Femur (tissue), 1 donor: ENCODE data around the gene MBLAC1.
A peak's percentile ranks its signal among the peaks of the same experiment; 100 is the strongest.

Source experiments
- DNase-seq: peaks from one replicate; pipeline ENCODE4 v3.0.0-alpha.2; 2017

The MBLAC1 gene

DNA sequence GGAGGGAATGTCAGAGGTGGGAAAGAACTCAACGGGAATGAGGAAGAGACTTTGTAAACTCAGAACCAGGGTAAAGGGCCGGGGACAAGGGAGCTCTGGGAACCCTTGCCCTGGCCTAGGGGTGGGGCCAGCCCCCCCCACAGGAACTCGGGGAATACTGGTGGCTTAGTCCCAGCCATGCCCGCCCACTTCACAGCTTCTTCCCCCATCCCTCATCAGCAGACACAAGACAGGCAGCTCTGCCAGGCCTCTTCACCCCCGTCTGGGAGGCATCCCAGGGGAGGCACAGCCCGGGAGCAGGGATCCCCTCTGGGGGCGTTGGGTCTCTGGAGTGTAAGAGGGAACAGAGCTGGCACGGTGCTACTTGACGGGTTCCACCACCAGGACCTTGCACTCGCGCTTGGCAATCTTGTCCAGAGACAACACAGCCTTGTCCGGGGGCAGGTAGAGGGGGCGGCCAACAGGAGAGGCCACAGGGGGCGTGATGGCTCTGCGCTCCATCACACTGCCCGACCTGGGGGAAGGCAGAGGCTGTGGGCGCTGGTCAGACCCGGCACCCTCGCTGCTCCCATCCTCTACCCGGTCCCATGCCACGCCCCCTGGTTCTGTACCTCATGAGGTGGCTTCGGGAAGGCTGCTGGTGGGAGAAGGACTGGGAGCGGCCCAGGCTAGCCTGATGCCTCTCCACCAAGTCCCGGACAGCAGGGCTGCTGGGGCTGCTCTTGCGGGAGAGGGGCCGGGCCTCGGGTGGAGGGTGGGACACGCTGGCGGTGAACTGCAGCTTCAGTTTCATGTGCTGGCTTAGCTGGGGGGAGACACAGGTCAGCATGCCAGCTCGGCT is 28.1 kb downstream of the MBLAC1 start:
- DNase-seq, result peak; percentile 21

DNA sequence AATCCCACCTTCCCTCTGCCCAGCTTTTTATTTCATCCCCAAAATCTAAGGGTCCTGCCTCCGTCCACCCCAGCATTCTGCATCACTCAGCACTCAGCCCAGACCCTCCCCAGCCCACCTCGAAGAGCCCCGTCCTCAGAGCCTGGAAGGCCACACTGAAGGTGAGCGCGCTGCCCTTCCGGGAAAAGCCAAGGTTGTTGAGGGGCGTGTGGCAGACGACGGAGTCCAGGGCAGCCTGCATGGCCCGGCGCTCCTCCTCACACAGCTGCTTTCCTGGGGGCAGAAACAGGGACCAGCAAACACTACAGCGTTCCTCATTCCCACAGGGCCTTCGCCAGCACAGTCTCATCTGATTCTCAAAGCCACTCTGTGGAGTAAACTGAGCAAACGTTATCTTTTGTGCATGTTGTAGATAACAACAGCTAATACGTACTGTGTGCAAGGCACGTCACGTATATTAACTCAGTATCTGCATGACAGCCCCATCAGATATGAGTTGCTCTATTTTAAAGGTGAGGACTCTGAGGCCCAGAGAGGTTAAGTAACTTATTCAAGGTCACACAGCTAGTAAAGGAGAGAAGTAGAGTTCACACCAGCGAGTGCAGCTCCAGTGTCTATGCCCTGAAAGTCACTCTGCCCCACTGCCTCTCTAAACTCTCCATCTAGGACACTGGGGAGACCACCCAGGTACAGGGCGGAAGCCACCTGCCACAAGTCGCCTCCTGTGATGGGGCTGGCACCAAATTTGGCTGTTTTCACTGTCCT is 29.0 kb downstream of the MBLAC1 start:
- DNase-seq, result no peak

GRCh38 chr7:100156331-100157068 is 29.7 kb downstream of the MBLAC1 start:
- DNase-seq, result no peak

- no peak for DNase-seq
These were observed 30.2 kb downstream of the MBLAC1 start for GRCh38 chr7:100157069-100157333.

GRCh38 chr7:100157334-100158228 is 30.8 kb downstream of the MBLAC1 start:
- no peak for DNase-seq

DNA sequence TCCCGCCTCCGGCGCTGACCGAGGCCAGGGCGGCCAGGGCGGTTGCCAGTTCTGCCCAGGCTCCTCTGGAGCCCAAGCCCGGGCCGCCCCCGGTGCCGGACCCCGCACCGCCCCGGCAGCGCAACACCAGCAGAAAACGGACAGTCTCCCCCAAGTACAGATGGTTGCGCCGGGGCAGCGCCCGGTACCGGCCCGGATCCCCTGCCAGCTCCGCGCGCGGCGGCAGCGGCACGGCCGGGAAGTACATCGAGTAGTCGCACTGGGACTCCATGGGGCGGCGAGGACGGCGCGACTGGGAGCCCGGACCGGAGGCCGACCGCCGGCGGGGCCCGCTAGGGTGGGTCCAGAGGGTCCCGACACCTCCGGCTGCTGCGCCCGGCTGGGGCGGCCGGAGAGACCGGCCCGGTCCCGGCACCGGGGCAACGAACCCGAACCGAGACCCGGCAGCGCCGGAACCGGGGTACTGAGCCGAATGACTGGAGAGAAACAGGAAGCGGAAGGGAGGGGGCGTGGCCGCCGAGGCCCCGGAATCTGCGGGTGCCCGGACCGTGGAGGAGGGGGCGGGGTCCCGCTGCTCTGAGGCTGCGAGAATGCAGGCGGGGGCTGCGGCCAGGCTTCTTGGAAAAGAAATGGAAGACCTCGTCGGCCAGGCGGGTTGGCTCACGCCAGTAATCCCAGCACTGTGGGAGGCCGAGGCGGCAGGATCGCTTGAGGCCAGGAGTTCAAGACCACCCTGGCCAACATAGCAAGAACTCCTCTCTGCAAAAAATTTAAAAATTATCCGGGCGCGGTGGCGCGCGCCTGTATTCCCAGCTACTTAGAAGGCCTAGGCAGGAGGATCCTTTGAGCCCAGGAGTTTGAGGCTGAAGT is 31.7 kb downstream of the MBLAC1 start, which contains the start of gene TRAPPC14:
TRAPPC14 (minus strand) TSS at position 495 of the 870 bp plus-strand sequence; CDS start at position 271, 224 bp downstream.
- peak; percentile 96 for DNase-seq

DNA sequence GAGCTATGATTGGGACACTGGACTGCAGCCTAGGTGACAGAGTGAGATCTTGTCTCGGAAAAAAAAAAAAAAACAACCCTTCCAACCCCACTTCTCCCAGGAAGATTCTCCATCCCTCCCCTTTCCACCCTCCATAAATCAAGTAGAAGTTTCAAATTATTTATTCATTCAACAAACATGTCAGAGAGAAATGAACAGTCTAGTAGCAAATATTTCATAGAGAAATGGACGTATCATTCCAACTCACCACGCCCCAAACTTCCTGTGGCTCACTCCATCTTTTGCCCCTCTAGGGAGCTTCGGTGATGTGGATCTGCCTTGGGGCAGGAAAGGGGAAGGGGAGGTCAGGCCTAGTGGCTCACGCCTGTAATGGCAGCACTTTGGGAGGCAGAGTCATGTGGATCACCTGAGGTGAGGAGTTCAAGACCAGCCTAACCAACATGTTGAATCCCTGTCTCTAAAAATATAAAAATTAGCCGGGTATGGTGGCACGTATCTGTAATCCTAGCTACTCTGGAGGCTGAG is 32.4 kb downstream of the MBLAC1 start:
- no peak for DNase-seq

DNA sequence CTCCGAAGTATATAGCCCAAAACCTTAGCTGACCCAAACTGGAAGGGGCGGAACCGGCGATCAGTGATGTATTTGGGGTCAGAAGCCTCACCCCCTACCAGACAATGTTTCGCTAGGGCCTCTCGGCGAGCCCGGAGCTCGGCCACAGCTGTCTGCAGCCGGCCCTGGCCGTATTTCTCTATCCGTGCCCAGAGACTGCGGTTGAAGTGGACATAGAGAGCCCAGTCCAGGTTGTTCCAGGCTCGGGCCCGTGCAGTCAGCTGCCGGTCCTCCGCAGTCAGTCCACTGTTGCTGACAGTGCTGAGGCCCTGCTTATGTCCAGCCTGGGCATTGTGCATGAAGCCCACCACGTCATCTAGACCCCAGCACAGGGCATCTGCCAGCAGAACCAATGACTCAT is 33.3 kb downstream of the MBLAC1 start:
- DNase-seq, result no peak

GRCh38 chr7:100163006-100163531 is 36.3 kb downstream of the MBLAC1 start:
- DNase-seq, result no peak

- no peak for DNase-seq
These were observed 37.1 kb downstream of the MBLAC1 start for GRCh38 chr7:100163871-100164270.

GRCh38 chr7:100166317-100166940 is 39.7 kb downstream of the MBLAC1 start:
- no peak for DNase-seq

DNA sequence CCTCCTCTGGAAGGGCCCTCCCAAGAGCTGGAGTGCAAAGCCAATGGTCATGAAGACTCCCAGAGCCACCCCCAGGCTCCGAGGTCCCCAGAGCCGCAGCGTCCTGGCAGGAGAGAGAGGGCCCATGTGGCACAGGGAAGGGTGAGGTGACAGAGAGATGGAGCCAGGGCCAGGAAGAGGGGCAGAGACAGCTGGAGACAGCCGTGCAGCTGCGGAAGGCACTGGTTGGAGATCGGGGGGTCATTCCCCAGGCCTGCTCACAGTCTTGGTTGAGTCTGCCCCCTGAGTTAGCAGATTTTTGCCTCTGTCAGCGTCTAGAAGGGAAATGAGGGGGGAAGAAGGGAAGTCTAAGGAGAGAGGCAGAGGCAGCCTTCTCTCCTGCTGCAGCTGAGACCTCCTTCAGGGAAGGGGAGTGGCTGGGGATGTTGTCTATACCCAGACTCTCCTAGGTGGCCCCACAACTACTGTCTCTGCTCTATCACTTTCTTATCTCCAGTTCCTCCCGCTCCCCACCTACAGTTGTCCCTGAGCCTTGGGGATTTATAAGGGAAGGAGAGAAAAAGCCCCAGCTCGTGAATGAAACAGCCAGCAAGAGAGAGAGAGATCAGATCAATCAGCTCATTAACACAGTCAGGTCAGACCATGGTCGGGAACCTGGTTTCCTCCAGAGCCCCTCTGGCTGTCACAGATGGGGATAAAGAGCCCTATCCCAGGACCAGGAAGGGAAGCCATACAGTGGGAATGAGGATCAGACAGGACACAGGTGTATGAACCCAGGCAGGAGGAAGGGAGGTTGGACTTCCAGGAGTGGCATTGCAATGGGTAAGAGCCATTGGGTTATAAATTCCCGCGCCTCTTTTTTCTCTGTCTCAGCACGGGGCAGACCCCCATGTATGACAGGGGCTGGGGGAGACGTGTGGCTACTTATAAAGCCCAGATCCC is 40.5 kb downstream of the MBLAC1 start:
- no peak for DNase-seq

- peak; percentile 61 for DNase-seq
These were observed 41.2 kb downstream of the MBLAC1 start for GRCh38 chr7:100167912-100168323.

- no peak for DNase-seq
These were observed 42.5 kb downstream of the MBLAC1 start for GRCh38 chr7:100169147-100169850.

- DNase-seq, result no peak
These were observed 43.5 kb downstream of the MBLAC1 start for GRCh38 chr7:100170101-100170897.

DNA sequence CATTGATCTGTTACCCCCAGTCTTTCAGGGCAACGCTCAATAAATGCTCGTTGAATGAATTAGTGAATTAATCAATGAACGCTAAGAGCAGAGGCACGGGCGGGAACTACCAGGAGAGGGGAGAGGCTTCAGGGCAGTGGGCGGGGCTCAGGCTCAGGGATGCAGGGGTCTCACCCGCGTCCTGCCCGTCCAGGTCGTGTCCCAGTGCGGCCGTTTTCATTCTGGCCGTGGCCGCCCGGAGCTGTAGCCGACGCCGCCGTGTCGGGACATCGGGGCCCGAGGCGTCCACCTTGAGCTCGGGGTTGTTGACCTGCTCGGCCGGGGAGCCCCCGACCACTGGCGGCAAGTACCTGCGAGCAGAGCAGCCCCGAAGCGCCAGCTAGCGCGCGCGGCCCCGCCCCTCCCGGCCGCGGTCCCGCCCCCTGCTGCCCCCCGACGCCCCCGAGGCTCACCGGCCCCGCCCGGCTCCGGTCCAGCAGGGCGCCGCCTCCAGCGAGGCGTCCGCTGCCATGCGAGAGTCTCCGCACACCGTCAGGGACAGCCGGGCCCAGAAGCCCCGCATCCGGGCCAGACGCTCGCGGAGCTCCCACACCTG is 44.4 kb downstream of the MBLAC1 start:
- DNase-seq, result peak; percentile 50

GRCh38 chr7:100171840-100172239 is 45.1 kb downstream of the MBLAC1 start:
- DNase-seq, result no peak
